Activated T-helper 2 cell treated with anti-CD3 and anti-CD28 coated beads, Interferon-gamma antibody, Interleukin-2, Interleukin-4, amounts not matched to agents 10 μg/mL and 5 μg/mL and 100 μg/mL, durations not matched to agents 14 hours and 24 hours and 36 hours (primary cell): ENCODE results near the gene TNFRSF17. TPM values are rescaled to one million over a fixed set of nuclear protein-coding genes. Genes with fewer than 3 reads are reported as not detected.
"Not testable (repeated sequence)": the region's sequence is repeated elsewhere in the genome, so short reads cannot be mapped to it uniquely, and the experiment has no call there.

Experiments
- DNase-seq: peaks from one replicate; pipeline ENCODE4 v3.0.0; 2021; ENCODE audit warnings: low spot score
- H3K27ac Mint-ChIP-seq: one replicate; pipeline ENCODE4 v1.8.0; 2021; ENCODE audit warnings: mixed read lengths
- H3K27me3 Mint-ChIP-seq: one replicate; pipeline ENCODE4 v1.8.0; 2021; ENCODE audit warnings: low read depth, mixed read lengths
- H3K36me3 Mint-ChIP-seq: one replicate; pipeline ENCODE4 v1.8.0; 2021; ENCODE audit warnings: low read depth, mixed read lengths
- H3K4me1 Mint-ChIP-seq: one replicate; pipeline ENCODE4 v1.8.0; 2021; ENCODE audit warnings: low read depth, mixed read lengths
- H3K4me3 Mint-ChIP-seq: one replicate; pipeline ENCODE4 v1.8.0; 2021; ENCODE audit warnings: low read depth, mild to moderate bottlenecking, moderate library complexity, mixed read lengths
- H3K9me3 Mint-ChIP-seq: one replicate; pipeline ENCODE4 v1.8.0; 2021; ENCODE audit warnings: mixed read lengths
- intact Hi-C: fragments of 100-400 bp; cut with micrococcal nuclease; formaldehyde crosslinking; loops from one replicate; pipeline ENCODE4 v1.15.1; 2023
- total RNA-seq: library from RNA; stranded (reverse); gene quantifications from 2 replicates; pipeline ENCODE4 v1.2.3, GENCODE V29; 2022

Gene TNFRSF17
- total RNA-seq = not detected in 2 replicates

DNA sequence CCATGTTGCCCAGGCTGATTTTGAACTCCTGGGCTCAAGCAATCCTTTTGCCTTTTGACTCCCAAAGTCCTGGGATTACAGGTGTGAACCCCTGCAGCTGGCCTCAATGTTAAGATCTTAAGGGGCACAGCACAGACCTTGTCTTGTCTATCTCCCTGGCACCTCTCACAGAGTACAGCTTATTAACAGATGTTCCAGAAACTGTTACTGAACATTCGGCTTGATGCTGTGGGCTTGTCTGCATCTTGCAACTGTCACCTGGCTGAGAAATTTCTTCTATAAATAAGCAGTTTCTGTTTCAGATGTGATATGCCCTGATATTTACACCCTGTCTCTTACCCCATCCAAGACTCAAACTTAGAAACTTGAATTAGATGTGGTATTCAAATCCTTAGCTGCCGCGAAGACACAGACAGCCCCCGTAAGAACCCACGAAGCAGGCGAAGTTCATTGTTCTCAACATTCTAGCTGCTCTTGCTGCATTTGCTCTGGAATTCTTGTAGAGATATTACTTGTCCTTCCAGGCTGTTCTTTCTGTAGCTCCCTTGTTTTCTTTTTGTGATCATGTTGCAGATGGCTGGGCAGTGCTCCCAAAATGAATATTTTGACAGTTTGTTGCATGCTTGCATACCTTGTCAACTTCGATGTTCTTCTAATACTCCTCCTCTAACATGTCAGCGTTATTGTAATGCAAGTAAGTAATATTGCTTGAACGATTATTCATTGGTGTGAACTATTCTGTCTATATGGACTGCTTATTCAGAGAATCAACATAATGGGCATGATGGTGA is at the start of gene TNFRSF17:
Gene TNFRSF17, plus strand, starts transcription at position 450 of the 791 bp plus-strand sequence. Its CDS starts 115 bp downstream, at position 565.
- Mint-ChIP-seq H3K4me1 (peaks cover 3% of the 10 kb centered on the region), H3K36me3 (no peaks in the 10 kb centered on the region), H3K27ac (no peak within 1 kb of the TSS), H3K4me3 (no peak within 1 kb of the TSS), H3K9me3 (no peaks in the 10 kb centered on the region), H3K27me3 (no peaks in the 10 kb centered on the region)
- intact Hi-C loops = no loop called here
- DNase-seq = no peak

DNA sequence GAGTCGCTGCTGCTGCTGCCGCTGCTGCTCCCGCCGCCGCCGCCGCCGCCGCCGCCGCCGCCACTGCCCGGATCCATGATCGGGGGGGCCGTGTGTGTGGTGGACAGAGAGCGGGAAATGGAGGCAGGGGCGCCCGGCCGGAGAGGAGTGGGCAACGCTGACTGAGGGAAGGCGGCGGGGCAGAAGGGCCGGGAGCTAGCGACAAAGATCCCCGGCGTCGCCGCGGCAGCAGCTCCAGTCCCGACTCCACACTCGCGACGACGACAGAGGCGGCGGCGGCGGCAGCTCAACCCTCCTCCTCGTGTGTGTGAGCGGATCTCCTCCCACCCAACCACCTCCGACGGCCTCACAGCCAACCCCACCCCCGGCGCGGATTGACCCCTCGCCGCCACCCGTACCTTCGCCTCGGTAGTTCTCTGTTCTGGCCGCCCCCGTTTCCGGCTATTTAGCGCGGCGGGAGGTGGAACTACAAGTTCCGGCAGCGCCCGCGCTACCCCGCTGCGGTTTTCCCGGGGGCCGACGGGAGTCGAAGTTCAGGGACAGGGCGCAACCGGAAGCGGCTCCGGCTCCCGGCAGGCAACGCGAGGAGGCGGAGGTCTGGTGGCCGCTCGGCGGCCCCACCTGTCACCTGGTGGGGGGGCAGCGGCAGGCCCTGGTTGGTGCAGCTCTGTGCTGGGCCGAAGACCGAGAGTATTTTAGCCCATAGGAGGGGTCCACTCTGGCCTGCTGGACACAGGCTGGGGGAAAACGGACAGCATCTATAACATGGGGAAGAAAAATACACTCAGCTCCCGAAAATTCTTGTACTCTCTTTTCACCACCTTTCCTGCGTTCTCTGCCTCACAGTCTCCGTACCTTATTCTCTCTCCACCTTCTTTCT is 49.1 kb upstream of the TNFRSF17 start, which contains the start of gene GSPT1:
Gene GSPT1, minus strand, starts transcription at position 313 of the 880 bp plus-strand sequence. Its CDS starts 236 bp downstream, at position 77.
- Mint-ChIP-seq H3K4me1 (peaks cover 32% of the 10 kb centered on the region), H3K27ac (peak within 1 kb of the TSS; percentile 94), H3K9me3 (no peaks in the 10 kb centered on the region), H3K4me3 (peak within 1 kb of the TSS; percentile 95), H3K27me3 (peaks cover 9% of the 10 kb centered on the region), H3K36me3 (peaks cover 30% of the 10 kb centered on the region)
- intact Hi-C loops = loop anchor here (2.0 to 10.0 kb wide), 4 partner anchors 61 to 974 kb away; partner anchors contain the start of genes CLEC16A, DEXI, RSL1D1 and SNX29
- DNase-seq = peak; percentile 99

DNA sequence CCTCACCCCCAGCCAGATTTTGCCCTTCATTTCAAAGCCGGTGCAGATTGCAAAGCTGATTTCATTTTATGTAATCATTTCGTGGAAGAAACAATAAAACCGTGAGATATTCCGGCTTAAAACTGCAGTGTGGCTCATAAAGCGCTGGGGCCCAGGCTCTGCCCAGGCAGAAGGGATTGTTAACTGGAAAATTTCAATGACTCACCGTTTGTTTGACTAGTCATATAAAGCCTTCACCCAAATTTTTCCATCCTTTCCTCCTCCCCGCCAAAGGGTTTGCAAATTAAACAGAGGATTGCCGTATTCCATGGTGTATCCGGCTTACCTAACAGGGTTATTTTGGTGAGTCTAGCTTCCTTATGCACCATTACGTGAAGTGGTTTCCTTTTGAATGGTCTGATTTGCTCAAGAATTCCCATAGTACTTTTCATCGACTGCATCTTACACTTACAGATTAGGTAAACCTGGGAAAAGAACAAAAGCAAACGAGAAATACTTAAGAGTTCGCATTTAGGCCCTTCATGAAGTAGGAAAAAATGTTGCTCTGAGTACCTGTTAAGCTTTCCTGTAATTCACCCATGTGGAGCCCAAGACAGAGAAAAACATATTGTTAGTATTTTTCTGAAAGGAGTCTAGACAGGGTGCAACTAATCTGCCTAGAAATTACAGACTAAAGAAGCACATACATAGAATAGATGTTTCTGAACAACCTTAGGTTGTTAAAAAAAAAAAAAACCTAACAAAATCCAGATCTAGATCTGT is 48.3 kb upstream of the TNFRSF17 start:
- intact Hi-C loops = loop anchor here (5.0 to 10.0 kb wide), 2 partner anchors 172 to 974 kb away; partner anchors contain the start of genes CLEC16A, DEXI and TXNDC11
- peaks cover 31% of the 10 kb centered on the region for H3K4me1 Mint-ChIP-seq
- H3K36me3 Mint-ChIP-seq = peaks cover 29% of the 10 kb centered on the region
- peak overlapping the region; percentile 75 for H3K27ac Mint-ChIP-seq
- DNase-seq = no peak
- H3K4me3 Mint-ChIP-seq = peak overlapping the region; percentile 89
- no peaks in the 10 kb centered on the region for H3K9me3 Mint-ChIP-seq
- H3K27me3 Mint-ChIP-seq = peaks cover 9% of the 10 kb centered on the region

DNA sequence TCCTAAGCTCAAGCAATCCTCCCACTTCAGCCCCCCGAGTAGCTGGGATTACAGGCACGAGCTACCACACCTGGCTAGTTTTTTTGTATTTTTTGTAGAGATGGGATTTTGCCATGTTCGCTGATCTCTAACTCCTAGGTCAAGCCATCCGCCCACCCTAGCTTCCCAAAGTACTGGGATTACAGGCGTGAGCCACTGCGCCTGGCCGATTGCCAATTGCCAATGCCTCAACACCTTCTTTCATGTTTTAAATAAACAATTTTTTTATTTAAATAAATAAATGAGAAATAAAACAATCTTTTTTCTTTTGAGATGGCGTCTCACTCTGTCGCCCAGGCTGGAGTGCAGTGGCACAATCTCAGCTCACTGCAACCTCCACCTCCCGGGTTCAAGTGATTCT is 41.0 kb upstream of the TNFRSF17 start:
- H3K27me3 Mint-ChIP-seq, H3K27ac Mint-ChIP-seq, H3K4me3 Mint-ChIP-seq, H3K36me3 Mint-ChIP-seq, intact Hi-C loops, DNase-seq, H3K4me1 Mint-ChIP-seq, H3K9me3 Mint-ChIP-seq: not testable (repeated sequence)

DNA sequence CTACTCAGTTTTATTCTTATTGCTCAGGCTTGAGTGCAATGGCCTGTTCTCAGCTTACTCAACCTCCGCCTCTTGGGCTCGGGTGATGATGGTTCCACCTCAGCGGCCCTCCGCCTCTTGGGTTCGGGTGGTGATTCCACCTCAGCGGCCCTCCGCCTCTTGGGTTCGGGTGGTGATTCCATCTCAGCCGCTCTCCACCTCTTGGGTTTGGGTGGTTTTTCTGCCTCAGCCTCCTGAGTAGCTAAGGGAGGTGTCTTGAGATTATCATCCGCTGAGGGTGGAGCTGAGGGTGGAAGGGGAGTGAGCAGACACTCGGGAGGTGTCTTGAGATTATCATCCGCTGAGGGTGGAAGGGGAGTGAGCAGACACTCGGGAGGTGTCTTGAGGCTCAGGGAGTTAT is 37.7 kb upstream of the TNFRSF17 start:
- DNase-seq, H3K27me3 Mint-ChIP-seq, H3K4me3 Mint-ChIP-seq, H3K4me1 Mint-ChIP-seq, intact Hi-C loops, H3K9me3 Mint-ChIP-seq, H3K27ac Mint-ChIP-seq, H3K36me3 Mint-ChIP-seq: not testable (repeated sequence)

DNA sequence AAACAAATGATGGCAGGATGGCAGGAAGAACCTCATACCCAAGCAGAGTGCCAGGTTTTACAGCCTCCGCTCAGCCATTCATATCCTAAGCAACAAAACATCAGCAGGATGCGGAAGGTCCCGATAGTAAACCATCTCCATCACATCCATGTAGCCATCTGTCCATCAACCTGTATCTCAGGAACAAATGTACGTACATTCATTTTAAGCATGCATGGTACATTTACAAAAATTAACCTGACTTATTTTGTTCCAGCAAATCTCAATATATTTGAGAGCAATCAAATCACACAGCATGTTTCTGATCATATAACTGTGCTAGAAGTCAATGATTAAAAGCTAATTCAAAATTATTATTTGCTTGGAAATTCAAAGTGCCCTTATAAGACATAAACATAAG is 23.1 kb upstream of the TNFRSF17 start, which contains the start of gene NPIPB2:
Gene NPIPB2, minus strand, starts transcription at position 101 of the 400 bp plus-strand sequence. Its CDS starts 0 bp downstream, at position 101.
- DNase-seq, H3K36me3 Mint-ChIP-seq, H3K4me3 Mint-ChIP-seq, H3K9me3 Mint-ChIP-seq, intact Hi-C loops, H3K27ac Mint-ChIP-seq, H3K4me1 Mint-ChIP-seq, H3K27me3 Mint-ChIP-seq: not testable (repeated sequence)

DNA sequence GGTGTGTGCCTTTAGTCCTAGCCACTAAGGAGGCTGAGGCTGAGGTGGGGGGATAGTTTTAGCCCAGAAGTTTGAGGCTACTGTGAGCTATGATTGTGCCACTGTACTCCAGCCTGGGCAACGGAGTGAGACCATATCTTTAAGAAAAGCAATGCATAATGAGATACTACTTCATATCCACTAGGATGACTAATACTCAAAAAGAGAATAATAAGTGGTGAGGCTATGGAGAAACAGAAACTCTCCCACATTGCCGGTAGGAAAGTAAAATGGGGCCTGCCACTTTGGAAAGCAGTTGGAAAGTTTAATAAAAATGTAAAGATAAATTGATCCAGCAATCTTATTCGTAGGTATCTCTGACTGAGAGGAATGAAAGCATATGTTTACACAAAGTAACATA is 18.6 kb upstream of the TNFRSF17 start:
- no peaks in the 10 kb centered on the region for H3K9me3 Mint-ChIP-seq
- no peaks in the 10 kb centered on the region for H3K4me1 Mint-ChIP-seq
- no peaks in the 10 kb centered on the region for H3K36me3 Mint-ChIP-seq
- no peak for DNase-seq
- H3K27ac Mint-ChIP-seq = no peak overlapping the region
- H3K27me3 Mint-ChIP-seq = no peaks in the 10 kb centered on the region
- intact Hi-C loops = no loop called here
- no peak overlapping the region for H3K4me3 Mint-ChIP-seq

DNA sequence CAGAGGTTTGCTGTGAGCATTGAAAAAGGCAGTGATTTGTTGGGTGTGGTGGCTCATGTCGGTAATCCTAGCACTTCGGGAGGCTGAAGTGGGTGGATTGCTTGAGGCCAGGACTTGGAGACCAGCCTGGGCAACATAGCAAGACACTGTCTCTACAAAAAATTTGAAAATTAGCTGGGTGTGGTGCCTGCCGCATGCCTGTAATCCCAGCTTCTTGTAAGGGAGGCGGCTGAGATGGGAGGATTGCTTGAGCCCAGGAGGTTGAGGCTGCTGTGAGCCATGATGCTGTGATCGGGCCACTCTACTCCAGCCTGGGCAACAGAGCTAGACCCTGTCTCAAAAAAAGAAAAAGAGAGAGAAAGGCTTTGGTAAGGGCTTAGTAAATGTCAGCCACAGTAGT is 16.2 kb upstream of the TNFRSF17 start:
- no peaks in the 10 kb centered on the region for H3K9me3 Mint-ChIP-seq

DNA sequence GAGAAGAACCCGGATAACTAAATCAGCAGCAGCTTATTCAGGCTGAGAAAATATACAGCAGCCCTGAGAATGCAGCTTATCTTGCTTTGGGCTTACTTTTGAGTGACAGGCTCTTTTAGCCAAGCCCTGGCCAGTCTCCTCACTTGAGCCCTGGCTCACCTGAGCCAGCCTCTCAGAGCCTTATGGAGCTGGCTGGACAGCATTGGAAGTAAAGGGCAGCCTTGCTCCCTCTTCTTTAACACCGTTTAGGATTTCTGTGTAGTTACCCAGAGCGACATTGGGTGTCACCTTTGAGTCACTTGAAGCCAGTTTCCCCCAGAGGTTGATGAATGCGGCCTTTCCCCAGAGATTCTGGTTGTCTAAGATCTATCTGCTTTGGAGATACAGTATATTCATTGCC is 15.5 kb upstream of the TNFRSF17 start:
- no peak for DNase-seq
- intact Hi-C loops = loop anchor here (1.0 kb wide), 1 partner anchor 119 kb away; no protein-coding TSS in a partner anchor
- no peak overlapping the region for H3K4me3 Mint-ChIP-seq
- no peaks in the 10 kb centered on the region for H3K4me1 Mint-ChIP-seq
- H3K27me3 Mint-ChIP-seq = no peaks in the 10 kb centered on the region
- no peaks in the 10 kb centered on the region for H3K9me3 Mint-ChIP-seq
- no peaks in the 10 kb centered on the region for H3K36me3 Mint-ChIP-seq
- no peak overlapping the region for H3K27ac Mint-ChIP-seq

More for the DNA sequence above, 16.2 kb upstream of the TNFRSF17 start:
- H3K4me1 Mint-ChIP-seq = no peaks in the 10 kb centered on the region
- no peaks in the 10 kb centered on the region for H3K27me3 Mint-ChIP-seq
- H3K4me3 Mint-ChIP-seq = no peak overlapping the region
- no peaks in the 10 kb centered on the region for H3K36me3 Mint-ChIP-seq
- no peak for DNase-seq
- intact Hi-C loops = loop anchor here (1.0 kb wide), 1 partner anchor 119 kb away; no protein-coding TSS in a partner anchor
- no peak overlapping the region for H3K27ac Mint-ChIP-seq

DNA sequence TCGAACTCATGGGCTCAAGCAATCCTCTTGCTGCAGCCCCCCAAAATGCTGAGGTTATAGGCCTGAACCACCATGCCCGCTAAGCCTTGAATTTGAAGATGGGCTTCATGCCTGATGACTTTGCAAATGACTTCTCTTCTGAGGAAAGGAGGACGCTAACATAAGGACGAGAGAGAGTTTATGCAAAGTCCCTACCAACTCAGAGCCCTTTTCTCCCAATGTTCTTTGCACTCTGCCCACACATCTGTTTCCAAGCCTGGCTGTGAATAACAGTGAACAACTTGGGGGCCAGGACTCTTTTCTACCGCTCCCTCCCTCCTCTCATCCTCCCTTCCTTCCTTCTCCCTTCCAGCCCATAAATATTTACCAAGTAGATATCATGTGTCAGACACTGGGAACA is 14.6 kb upstream of the TNFRSF17 start:
- DNase-seq = no peak
- Mint-ChIP-seq H3K36me3 (no peaks in the 10 kb centered on the region), H3K4me3 (no peak overlapping the region), H3K4me1 (no peaks in the 10 kb centered on the region), H3K27ac (no peak overlapping the region), H3K9me3 (no peaks in the 10 kb centered on the region), H3K27me3 (no peaks in the 10 kb centered on the region)
- intact Hi-C loops = no loop called here

DNA sequence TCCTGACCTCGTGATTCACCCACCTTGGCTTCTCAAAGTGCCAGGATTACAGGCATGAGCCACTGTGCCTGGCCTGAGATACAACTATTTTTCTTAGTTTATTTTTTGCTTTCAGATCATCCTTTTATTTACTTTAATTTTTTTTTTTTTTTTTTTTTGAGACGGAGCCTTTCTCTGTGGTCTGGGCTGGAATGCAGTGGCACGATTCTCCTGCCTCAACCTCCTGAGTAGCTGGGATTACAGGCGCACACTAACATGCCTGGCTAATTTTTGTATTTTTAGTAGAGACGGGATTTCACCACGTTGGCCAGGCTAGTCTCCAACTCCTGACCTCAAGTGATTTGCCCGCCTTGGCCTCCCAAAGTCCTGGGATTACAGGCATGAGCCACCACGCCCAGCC is 11.4 kb upstream of the TNFRSF17 start:
- H3K9me3 Mint-ChIP-seq, H3K27ac Mint-ChIP-seq, H3K4me1 Mint-ChIP-seq, intact Hi-C loops, H3K4me3 Mint-ChIP-seq, H3K27me3 Mint-ChIP-seq, H3K36me3 Mint-ChIP-seq, DNase-seq: not testable (repeated sequence)

DNA sequence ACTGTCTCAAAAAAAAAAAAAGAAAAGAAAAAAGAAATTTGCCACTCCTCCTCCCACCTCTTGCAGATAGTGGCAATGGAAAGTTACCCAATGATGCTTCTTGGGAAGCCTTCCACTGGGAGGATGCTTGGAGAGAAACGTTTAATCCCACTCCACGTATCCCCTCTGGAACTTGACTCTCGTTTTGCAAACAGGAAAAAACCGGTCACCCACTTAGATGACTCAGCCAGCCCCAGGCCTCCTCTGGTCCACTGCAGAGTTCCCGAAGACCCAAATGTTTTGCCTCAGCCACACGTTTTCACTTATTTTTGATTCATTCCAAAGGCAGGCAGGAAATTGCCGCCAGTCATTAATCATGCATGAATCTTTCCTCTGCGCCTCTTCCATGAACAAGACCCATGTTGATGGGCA is 9.3 kb upstream of the TNFRSF17 start:
- Mint-ChIP-seq H3K9me3 (no peaks in the 10 kb centered on the region), H3K4me1 (no peaks in the 10 kb centered on the region), H3K27ac (no peak overlapping the region), H3K36me3 (no peaks in the 10 kb centered on the region), H3K27me3 (no peaks in the 10 kb centered on the region), H3K4me3 (no peak overlapping the region)
- intact Hi-C loops = no loop called here
- no peak for DNase-seq
